GM12864 (cell line): ENCODE data around the gene MPND.

ENCODE experiments used
- DNase-seq: peaks from one replicate; pipeline ENCODE4 v3.0.0-alpha.2; 2011; ENCODE audit warnings: low read depth
- H3K4me3 ChIP-seq: 2 replicates; pipeline ENCODE4 v1.5.1; 2011; ENCODE audit warnings: mild to moderate bottlenecking, low read depth, low read length, control low read depth
- CTCF ChIP-seq: IDR thresholded peaks from 2 replicates; pipeline ENCODE4 v1.5.1; 2011; ENCODE audit warnings: low read depth, mild to moderate bottlenecking, moderate library complexity, low read length, control low read depth, inconsistent platforms; ENCODE audit errors: missing control alignments

MPND gene

GRCh38 chr19:4362831-4363545 is 19.6 kb downstream of the MPND start:
- DNase-seq = no peak
- peak; percentile 10 for TF ChIP-seq CTCF
- no peak overlapping the region for H3K4me3 ChIP-seq

- TF ChIP-seq CTCF = no peak
- no peak for DNase-seq
- no peak overlapping the region for H3K4me3 ChIP-seq
Measured at GRCh38 chr19:4363571-4364304, 20.4 kb downstream of the MPND start.

- DNase-seq = no peak
- no peak for TF ChIP-seq CTCF
- no peak overlapping the region for H3K4me3 ChIP-seq
Measured at GRCh38 chr19:4365341-4365740, 22.0 kb downstream of the MPND start.

- no peak for DNase-seq
- TF ChIP-seq CTCF = no peak
- no peak overlapping the region for H3K4me3 ChIP-seq
Measured at GRCh38 chr19:4365791-4366665, 22.7 kb downstream of the MPND start.

- DNase-seq = no peak
- TF ChIP-seq CTCF = no peak
- H3K4me3 ChIP-seq = no peak overlapping the region
Measured at GRCh38 chr19:4366666-4367335, 23.4 kb downstream of the MPND start.

GRCh38 chr19:4367336-4367723 is 24.0 kb downstream of the MPND start:
- no peak for TF ChIP-seq CTCF
- H3K4me3 ChIP-seq = no peak overlapping the region
- no peak for DNase-seq
